Measurements from ENCODE around the gene HIPK3. TPM values are rescaled to one million over a fixed set of nuclear protein-coding genes. Genes with fewer than 3 reads are reported as not detected.
A peak's percentile ranks its signal among the peaks of the same experiment; 100 is the strongest.

The HIPK3 gene
- total RNA-seq, 1 donor from 2014 or later = 50.7 TPM

DNA sequence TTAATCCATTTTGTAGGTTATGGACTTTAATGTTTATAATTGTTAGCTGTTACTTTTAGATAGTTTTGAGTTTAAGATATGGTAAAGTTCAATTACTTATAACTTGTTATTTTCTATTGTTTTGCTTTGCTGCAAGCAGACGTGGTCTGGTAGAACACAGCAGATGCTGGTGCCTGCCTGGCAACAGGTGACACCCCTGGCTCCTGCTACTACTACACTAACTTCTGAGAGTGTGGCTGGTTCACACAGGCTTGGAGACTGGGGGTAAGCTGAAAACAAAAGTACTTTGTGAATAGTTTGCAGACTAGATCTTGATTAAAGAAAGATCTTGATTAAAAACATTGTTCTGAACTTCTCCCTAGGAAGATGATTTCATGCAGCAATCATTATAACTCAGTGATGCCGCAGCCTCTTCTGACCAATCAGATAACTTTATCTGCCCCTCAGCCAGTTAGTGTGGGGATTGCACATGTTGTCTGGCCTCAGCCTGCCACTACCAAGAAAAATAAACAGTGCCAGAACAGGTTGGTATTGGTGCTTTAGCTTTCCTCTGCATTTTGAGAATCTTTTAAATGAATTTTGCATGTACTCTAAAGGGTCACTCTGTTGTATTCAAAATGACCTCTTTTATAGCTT lies 90.4 kb downstream of the HIPK3 start:
- intact Hi-C loops (cut with micrococcal nuclease) = loop anchor here (2.0 to 5.0 kb wide), 2 partner anchors 17 to 385 kb away; no protein-coding TSS in a partner anchor
- TF ChIP-seq, protein P1, sequence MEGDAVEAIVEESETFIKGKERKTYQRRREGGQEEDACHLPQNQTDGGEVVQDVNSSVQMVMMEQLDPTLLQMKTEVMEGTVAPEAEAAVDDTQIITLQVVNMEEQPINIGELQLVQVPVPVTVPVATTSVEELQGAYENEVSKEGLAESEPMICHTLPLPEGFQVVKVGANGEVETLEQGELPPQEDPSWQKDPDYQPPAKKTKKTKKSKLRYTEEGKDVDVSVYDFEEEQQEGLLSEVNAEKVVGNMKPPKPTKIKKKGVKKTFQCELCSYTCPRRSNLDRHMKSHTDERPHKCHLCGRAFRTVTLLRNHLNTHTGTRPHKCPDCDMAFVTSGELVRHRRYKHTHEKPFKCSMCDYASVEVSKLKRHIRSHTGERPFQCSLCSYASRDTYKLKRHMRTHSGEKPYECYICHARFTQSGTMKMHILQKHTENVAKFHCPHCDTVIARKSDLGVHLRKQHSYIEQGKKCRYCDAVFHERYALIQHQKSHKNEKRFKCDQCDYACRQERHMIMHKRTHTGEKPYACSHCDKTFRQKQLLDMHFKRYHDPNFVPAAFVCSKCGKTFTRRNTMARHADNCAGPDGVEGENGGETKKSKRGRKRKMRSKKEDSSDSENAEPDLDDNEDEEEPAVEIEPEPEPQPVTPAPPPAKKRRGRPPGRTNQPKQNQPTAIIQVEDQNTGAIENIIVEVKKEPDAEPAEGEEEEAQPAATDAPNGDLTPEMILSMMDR (IDR thresholded peaks at IDR 0.05) = no peak
- H3K27me3 Mint-ChIP-seq = no peaks in the 10 kb centered on the region
- ChIA-PET POLR2A (interaction anchor here (0.6 to 0.7 kb wide), 2 partner anchors 89 to 186 kb away, joined by 3 to 7 read pairs; partner anchors contain the start of gene CSTF3), CTCF (interaction anchor here (1.7 to 1.9 kb wide), 3 partner anchors 180 to 395 kb away, joined by 3 to 4 read pairs (median 3); no protein-coding TSS in a partner anchor)
- H3K4me3 Mint-ChIP-seq = peak overlapping the region; percentile 7
- peaks cover 24% of the 10 kb centered on the region for H3K4me1 Mint-ChIP-seq
- H3K9me3 Mint-ChIP-seq = no peaks in the 10 kb centered on the region
- peaks cover 75% of the 10 kb centered on the region for H3K36me3 Mint-ChIP-seq (ENCODE audit: low read depth)
- H3K27ac Mint-ChIP-seq = peak overlapping the region; percentile 80
- no peak for DNase-seq
- ATAC-seq (ENCODE audit: low read depth) = peak; percentile 99

- CTCF ChIA-PET = no interaction called here
- H3K27ac Mint-ChIP-seq = no peak overlapping the region
- DNase-seq = no peak
- ATAC-seq (ENCODE audit: low read depth) = no peak
- TF ChIP-seq, protein P1 (IDR thresholded peaks at IDR 0.05) = no peak
- H3K27me3 Mint-ChIP-seq = no peaks in the 10 kb centered on the region
- intact Hi-C loops (cut with micrococcal nuclease) = no loop called here
- no peaks in the 10 kb centered on the region for H3K9me3 Mint-ChIP-seq
- H3K4me1 Mint-ChIP-seq = peaks cover 22% of the 10 kb centered on the region
- POLR2A ChIA-PET = no interaction called here
- no peak overlapping the region for H3K4me3 Mint-ChIP-seq
- H3K36me3 Mint-ChIP-seq (ENCODE audit: low read depth) = peaks cover 88% of the 10 kb centered on the region
Observed at GRCh38 chr11:33350287-33350686, 93.1 kb downstream of the HIPK3 start.

DNA sequence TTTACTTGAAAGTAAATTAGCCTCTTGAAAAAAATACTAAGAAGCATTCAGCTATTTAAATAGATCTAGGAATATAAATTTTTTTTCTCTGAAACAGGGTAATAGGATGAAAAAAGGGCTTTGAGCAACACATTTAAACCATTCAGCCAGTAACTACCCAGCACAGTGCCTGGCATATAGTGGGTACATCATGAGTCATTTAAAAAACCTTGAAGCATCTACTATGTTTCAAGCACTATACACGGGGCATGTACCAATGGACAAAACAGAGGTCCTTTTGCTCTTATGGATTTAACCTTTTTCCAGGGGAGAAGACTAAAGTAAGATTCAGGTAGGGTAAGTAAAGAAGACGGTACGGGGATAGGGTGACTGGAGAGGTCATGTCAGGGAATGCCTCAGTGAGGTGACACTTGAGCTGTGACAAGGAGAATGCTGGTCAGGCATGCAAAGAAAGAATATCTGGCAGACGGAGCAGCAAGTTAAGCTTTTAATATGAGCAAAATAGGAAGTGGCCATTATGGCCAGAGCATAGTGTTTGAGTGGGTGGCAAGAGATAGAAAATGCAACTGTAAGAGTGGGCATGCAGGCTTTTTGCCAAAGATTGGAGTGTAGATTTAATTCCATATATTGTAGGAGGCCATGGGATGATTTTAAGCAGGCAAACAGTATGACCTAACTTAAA lies 101.1 kb downstream of the HIPK3 start:
- intact Hi-C loops (cut with micrococcal nuclease) = no loop called here
- ChIA-PET CTCF (no interaction called here), POLR2A (no interaction called here)
- Mint-ChIP-seq H3K27ac (no peak overlapping the region), H3K9me3 (no peaks in the 10 kb centered on the region), H3K4me1 (no peaks in the 10 kb centered on the region), H3K27me3 (no peaks in the 10 kb centered on the region), H3K36me3 (ENCODE audit: low read depth) (peaks cover 25% of the 10 kb centered on the region), H3K4me3 (no peak overlapping the region)
- DNase-seq (no peak), ATAC-seq (ENCODE audit: low read depth) (no peak)
- TF ChIP-seq, protein P1 (IDR thresholded peaks at IDR 0.05) = no peak

- H3K4me1 Mint-ChIP-seq = no peaks in the 10 kb centered on the region
- no peaks in the 10 kb centered on the region for H3K9me3 Mint-ChIP-seq
- intact Hi-C loops (cut with micrococcal nuclease) = loop anchor here (5.0 kb wide), 1 partner anchor 167 kb away; no protein-coding TSS in a partner anchor
- DNase-seq = no peak
- POLR2A ChIA-PET = no interaction called here
- TF ChIP-seq, protein P1 (IDR thresholded peaks at IDR 0.05) = no peak
- CTCF ChIA-PET = interaction anchor here (1.6 to 8.0 kb wide), 3 partner anchors 165 to 414 kb away, joined by 3 to 73 read pairs (median 3); partner anchors contain the start of gene FBXO3
- H3K27ac Mint-ChIP-seq = no peak overlapping the region
- H3K36me3 Mint-ChIP-seq (ENCODE audit: low read depth) = peaks cover 2% of the 10 kb centered on the region
- H3K27me3 Mint-ChIP-seq = no peaks in the 10 kb centered on the region
- no peak overlapping the region for H3K4me3 Mint-ChIP-seq
- no peak for ATAC-seq (ENCODE audit: low read depth)
Observed at GRCh38 chr11:33360642-33361041, 103.5 kb downstream of the HIPK3 start.
